A549 (cell line): ENCODE measurements around the gene H2BW1.

Experiments used
- CBX2 ChIP-seq: fragments of 200-600 bp; sonication (generic); IDR thresholded peaks from 2 replicates; pipeline ENCODE4 v1.6.1; 2016; ENCODE audit warnings: low read depth, mild to moderate bottlenecking, borderline replicate concordance
- CBX8 ChIP-seq: fragments of 200-600 bp; sonication (generic); IDR thresholded peaks from 2 replicates; pipeline ENCODE4 v1.6.1; 2016
- CHD2 ChIP-seq: fragments of 150-350 bp; IDR thresholded peaks from 2 replicates; pipeline ENCODE4 v1.6.1; 2014; ENCODE audit warnings: low read length; ENCODE audit not compliant: partially characterized antibody
- EP300 ChIP-seq, 2 experiments: fragments of >200 bp; sonication (Bioruptor Twin); formaldehyde crosslinking; IDR thresholded peaks; 2 replicates in 1 of 2; 3 replicates in 1 of 2; pipeline ENCODE4 v1.6.1; 2016 to 2017
- JUN ChIP-seq, 2 experiments: fragments of >200 bp; sonication (Bioruptor Twin); formaldehyde crosslinking; IDR thresholded peaks; 2 replicates in 1 of 2; 3 replicates in 1 of 2; pipeline ENCODE4 v1.6.1; 2016 to 2017
- KDM5A ChIP-seq: fragments of 200-600 bp; sonication (generic); IDR thresholded peaks from 2 replicates; pipeline ENCODE4 v1.6.1; 2016; ENCODE audit warnings: antibody characterized with exemption, mild to moderate bottlenecking
- MYC ChIP-seq: IDR thresholded peaks from 2 replicates; pipeline ENCODE4 v1.6.1; 2012; ENCODE audit warnings: mild to moderate bottlenecking, inconsistent platforms, low read length, improper control_type of control experiment, borderline replicate concordance
- NR3C1 ChIP-seq: fragments of >200 bp; sonication (Bioruptor Twin); formaldehyde crosslinking; IDR thresholded peaks from 3 replicates; pipeline ENCODE4 v1.6.1; 2017
- POLR2A ChIP-seq: IDR thresholded peaks from 2 replicates; pipeline ENCODE4 v1.6.1; 2012; ENCODE audit warnings: mild to moderate bottlenecking, low read length
- RAD21 ChIP-seq, 2 experiments: fragments of >200 bp in 1 of 2; sonication (Bioruptor Twin) in 1 of 2; formaldehyde crosslinking in 1 of 2; IDR thresholded peaks in 1 of 2; conservative IDR thresholded peaks in 1 of 2; 2 replicates in 1 of 2; 3 replicates in 1 of 2; pipeline ENCODE4 v1.6.1; 2012 to 2018; ENCODE audit warnings: inconsistent platforms in 1 of 2
- RARB ChIP-seq: fragments of 250-450 bp; sonication (Bioruptor Pico); IDR thresholded peaks from 2 replicates; pipeline ENCODE4 v1.8.0; 2021; ENCODE audit warnings: mild to moderate bottlenecking, moderate library complexity
- TF ChIP-seq, protein P1 (sequence below): fragments of >200 bp; sonication (Bioruptor Twin); formaldehyde crosslinking; IDR thresholded peaks from 3 replicates; pipeline ENCODE4 v1.5.1; 2016
- TF ChIP-seq, protein P2 (sequence below): fragments of 150-350 bp; IDR thresholded peaks from 2 replicates; pipeline ENCODE4 v1.6.1; 2014; ENCODE audit warnings: low read depth, mild to moderate bottlenecking, low read length
- TF ChIP-seq, protein P3 (sequence below): fragments of 200-600 bp; sonication (generic); IDR thresholded peaks from 2 replicates; pipeline ENCODE4 v1.6.1; 2016; ENCODE audit warnings: antibody characterized with exemption, mild to moderate bottlenecking, moderate library complexity

DNA sequence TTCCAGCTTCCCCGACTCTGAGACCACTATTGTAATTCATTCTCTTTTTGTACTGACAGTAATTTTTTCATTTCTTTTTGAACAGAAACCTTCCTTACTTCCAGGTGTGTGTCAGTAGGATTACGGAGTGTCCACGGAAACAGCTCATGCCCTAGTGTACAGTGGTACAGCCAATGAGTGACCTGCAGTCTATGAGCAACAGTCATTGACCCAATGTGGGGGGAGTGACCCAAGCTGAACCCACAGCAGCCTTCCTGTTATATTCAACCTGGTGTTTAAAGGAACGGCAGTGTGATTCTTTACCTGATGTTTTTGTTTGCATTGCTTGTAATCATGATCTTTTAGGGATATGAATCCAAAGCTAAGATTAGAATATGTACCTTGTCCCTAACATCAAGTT lies 27.5 kb upstream of the H2BW1 start:
- TF ChIP-seq, protein P1, sequence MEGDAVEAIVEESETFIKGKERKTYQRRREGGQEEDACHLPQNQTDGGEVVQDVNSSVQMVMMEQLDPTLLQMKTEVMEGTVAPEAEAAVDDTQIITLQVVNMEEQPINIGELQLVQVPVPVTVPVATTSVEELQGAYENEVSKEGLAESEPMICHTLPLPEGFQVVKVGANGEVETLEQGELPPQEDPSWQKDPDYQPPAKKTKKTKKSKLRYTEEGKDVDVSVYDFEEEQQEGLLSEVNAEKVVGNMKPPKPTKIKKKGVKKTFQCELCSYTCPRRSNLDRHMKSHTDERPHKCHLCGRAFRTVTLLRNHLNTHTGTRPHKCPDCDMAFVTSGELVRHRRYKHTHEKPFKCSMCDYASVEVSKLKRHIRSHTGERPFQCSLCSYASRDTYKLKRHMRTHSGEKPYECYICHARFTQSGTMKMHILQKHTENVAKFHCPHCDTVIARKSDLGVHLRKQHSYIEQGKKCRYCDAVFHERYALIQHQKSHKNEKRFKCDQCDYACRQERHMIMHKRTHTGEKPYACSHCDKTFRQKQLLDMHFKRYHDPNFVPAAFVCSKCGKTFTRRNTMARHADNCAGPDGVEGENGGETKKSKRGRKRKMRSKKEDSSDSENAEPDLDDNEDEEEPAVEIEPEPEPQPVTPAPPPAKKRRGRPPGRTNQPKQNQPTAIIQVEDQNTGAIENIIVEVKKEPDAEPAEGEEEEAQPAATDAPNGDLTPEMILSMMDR, result no peak
- TF ChIP-seq CBX8 (no peak), JUN (IDR thresholded peaks at IDR 0.05) (no peak), RARB (CRISPR knock-in tag) (no peak), EP300 (IDR thresholded peaks at IDR 0.05) (no peak), RAD21 (conservative IDR thresholded peaks at IDR 0.05 in 1 of 2, IDR thresholded peaks at IDR 0.05 in 1 of 2) (no peak), NR3C1 (no peak), KDM5A (no peak), CHD2 (no peak), MYC (no peak), CBX2 (no peak), POLR2A (no peak)
- TF ChIP-seq, protein P2, sequence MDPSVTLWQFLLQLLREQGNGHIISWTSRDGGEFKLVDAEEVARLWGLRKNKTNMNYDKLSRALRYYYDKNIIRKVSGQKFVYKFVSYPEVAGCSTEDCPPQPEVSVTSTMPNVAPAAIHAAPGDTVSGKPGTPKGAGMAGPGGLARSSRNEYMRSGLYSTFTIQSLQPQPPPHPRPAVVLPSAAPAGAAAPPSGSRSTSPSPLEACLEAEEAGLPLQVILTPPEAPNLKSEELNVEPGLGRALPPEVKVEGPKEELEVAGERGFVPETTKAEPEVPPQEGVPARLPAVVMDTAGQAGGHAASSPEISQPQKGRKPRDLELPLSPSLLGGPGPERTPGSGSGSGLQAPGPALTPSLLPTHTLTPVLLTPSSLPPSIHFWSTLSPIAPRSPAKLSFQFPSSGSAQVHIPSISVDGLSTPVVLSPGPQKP, result no peak
- TF ChIP-seq, protein P3, sequence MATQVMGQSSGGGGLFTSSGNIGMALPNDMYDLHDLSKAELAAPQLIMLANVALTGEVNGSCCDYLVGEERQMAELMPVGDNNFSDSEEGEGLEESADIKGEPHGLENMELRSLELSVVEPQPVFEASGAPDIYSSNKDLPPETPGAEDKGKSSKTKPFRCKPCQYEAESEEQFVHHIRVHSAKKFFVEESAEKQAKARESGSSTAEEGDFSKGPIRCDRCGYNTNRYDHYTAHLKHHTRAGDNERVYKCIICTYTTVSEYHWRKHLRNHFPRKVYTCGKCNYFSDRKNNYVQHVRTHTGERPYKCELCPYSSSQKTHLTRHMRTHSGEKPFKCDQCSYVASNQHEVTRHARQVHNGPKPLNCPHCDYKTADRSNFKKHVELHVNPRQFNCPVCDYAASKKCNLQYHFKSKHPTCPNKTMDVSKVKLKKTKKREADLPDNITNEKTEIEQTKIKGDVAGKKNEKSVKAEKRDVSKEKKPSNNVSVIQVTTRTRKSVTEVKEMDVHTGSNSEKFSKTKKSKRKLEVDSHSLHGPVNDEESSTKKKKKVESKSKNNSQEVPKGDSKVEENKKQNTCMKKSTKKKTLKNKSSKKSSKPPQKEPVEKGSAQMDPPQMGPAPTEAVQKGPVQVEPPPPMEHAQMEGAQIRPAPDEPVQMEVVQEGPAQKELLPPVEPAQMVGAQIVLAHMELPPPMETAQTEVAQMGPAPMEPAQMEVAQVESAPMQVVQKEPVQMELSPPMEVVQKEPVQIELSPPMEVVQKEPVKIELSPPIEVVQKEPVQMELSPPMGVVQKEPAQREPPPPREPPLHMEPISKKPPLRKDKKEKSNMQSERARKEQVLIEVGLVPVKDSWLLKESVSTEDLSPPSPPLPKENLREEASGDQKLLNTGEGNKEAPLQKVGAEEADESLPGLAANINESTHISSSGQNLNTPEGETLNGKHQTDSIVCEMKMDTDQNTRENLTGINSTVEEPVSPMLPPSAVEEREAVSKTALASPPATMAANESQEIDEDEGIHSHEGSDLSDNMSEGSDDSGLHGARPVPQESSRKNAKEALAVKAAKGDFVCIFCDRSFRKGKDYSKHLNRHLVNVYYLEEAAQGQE, result no peak
